MCF 10A (cell line): ENCODE results near the gene SPACDR. TPM values are rescaled to one million over a fixed set of nuclear protein-coding genes. Genes with fewer than 3 reads are reported as not detected.

Experiments
- BruUV-seq: library from RNA; stranded (reverse); fragments of 400-500 nt; replicated peaks from 2 replicates; lab custom pipeline; 2021; lab: Mats Ljungman, UMichigan
- CTCF ChIA-PET: fragments of 300-600 bp; sonication (Branson Sonifier 250); formaldehyde crosslinking; extraction: SDS; loops from one replicate; lab custom pipeline; 2021; ENCODE audit warnings: antibody characterized with exemption, inconsistent platforms; lab: Yijun Ruan, JAX
- POLR2A ChIA-PET: fragments of 300-600, 350-650 bp; sonication (Branson Sonifier 250); formaldehyde crosslinking; extraction: SDS; loops from one replicate; lab custom pipeline; 2020; ENCODE audit warnings: antibody characterized with exemption, inconsistent platforms; lab: Yijun Ruan, JAX
- DNase-seq: peaks from one replicate; pipeline ENCODE4 v3.0.0-alpha.2; 2018; ENCODE audit not compliant: unreplicated experiment
- H3K27ac Mint-ChIP-seq: one replicate; pipeline ENCODE4 v1.8.0; 2022; ENCODE audit warnings: mild to moderate bottlenecking, low read depth, mixed read lengths; ENCODE audit not compliant: unreplicated experiment
- H3K27me3 Mint-ChIP-seq: one replicate; pipeline ENCODE4 v1.8.0; 2022; ENCODE audit warnings: mixed read lengths; ENCODE audit not compliant: insufficient read depth, unreplicated experiment
- H3K36me3 Mint-ChIP-seq: one replicate; pipeline ENCODE4 v1.8.0; 2022; ENCODE audit warnings: mild to moderate bottlenecking, moderate library complexity, mixed read lengths; ENCODE audit not compliant: insufficient read depth, unreplicated experiment
- H3K4me1 Mint-ChIP-seq: one replicate; pipeline ENCODE4 v1.8.0; 2022; ENCODE audit warnings: mixed read lengths; ENCODE audit not compliant: insufficient read depth, unreplicated experiment
- H3K4me3 Mint-ChIP-seq: one replicate; pipeline ENCODE4 v1.8.0; 2022; ENCODE audit warnings: mild to moderate bottlenecking, moderate library complexity, mixed read lengths; ENCODE audit not compliant: unreplicated experiment
- H3K9me3 Mint-ChIP-seq: one replicate; pipeline ENCODE4 v1.8.0; 2022; ENCODE audit warnings: mixed read lengths; ENCODE audit not compliant: unreplicated experiment
- intact Hi-C: fragments of 100-400 bp; cut with micrococcal nuclease; formaldehyde crosslinking; loops from 2 replicates; pipeline ENCODE4 v1.14.1; 2022
- total RNA-seq: library from RNA; stranded (reverse); gene quantifications from 2 replicates; pipeline ENCODE4 v1.2.3, GENCODE V29; 2022
- TF ChIP-seq, protein P1 (sequence below): fragments of 200-600 bp; IDR thresholded peaks from one replicate; pipeline ENCODE4 v1.8.0; 2022; ENCODE audit warnings: antibody characterized with exemption, mild to moderate bottlenecking; ENCODE audit not compliant: unreplicated experiment

The SPACDR gene
- total RNA-seq, 1 experiment from 2014 or later: 0.49 TPM

DNA sequence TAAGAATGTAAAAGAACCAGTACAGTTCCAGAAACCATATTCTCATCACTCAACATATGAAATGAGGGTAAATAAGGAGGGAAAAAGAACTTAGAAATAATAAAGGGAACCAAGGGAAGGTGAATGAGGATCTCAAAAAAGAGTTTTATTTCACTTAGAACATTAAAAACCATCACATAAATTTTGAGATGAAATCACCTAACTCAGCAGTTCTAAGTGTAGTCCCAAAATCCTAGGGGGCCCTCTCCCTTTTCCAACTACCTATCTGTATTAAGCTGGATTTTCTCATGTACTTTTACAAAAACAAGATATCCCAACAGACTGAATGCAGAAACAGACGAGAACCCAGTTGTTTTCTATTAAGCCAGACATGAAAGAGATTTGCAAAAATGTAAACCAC lies 38.7 kb downstream of the SPACDR start:
- CTCF ChIA-PET: no interaction called here
- no peaks in the 10 kb centered on the region for H3K9me3 Mint-ChIP-seq

DNA sequence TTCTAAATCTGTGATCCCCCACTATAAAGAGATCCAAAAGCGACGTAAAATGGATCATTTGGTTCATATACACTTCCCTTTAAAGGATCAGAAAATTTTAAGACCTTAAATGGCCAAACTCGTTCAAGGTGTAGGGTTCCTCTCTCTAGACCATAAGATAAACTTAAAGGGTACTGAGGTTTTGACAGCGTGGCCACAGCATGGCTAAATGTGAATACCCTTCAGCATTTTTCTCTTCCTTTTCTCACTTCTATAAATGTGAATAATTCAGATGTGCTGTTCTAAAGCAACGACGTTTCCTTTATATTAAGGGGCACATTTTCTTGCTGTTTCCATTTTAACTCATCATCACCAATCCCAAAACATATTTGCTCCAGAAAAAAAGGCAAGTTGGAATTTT lies 40.7 kb downstream of the SPACDR start:
- Mint-ChIP-seq H3K27ac (no peak overlapping the region), H3K4me1 (peaks cover 5% of the 10 kb centered on the region), H3K4me3 (no peak overlapping the region), H3K36me3 (peaks cover 1% of the 10 kb centered on the region), H3K9me3 (no peaks in the 10 kb centered on the region), H3K27me3 (no peaks in the 10 kb centered on the region)
- TF ChIP-seq, protein P1, sequence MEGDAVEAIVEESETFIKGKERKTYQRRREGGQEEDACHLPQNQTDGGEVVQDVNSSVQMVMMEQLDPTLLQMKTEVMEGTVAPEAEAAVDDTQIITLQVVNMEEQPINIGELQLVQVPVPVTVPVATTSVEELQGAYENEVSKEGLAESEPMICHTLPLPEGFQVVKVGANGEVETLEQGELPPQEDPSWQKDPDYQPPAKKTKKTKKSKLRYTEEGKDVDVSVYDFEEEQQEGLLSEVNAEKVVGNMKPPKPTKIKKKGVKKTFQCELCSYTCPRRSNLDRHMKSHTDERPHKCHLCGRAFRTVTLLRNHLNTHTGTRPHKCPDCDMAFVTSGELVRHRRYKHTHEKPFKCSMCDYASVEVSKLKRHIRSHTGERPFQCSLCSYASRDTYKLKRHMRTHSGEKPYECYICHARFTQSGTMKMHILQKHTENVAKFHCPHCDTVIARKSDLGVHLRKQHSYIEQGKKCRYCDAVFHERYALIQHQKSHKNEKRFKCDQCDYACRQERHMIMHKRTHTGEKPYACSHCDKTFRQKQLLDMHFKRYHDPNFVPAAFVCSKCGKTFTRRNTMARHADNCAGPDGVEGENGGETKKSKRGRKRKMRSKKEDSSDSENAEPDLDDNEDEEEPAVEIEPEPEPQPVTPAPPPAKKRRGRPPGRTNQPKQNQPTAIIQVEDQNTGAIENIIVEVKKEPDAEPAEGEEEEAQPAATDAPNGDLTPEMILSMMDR: no peak
- no peak for DNase-seq
- POLR2A ChIA-PET: no interaction called here
- CTCF ChIA-PET: interaction anchor here (1.6 kb wide), 1 partner anchor 17 kb away, joined by 5 read pairs; no protein-coding TSS in a partner anchor
- no TSS peak for BruUV-seq
- intact Hi-C loops: no loop called here

More for the DNA sequence above, 38.7 kb downstream of the SPACDR start:
- Mint-ChIP-seq H3K4me1 (peaks cover 5% of the 10 kb centered on the region), H3K36me3 (peaks cover 18% of the 10 kb centered on the region), H3K27me3 (no peaks in the 10 kb centered on the region), H3K4me3 (no peak overlapping the region), H3K27ac (no peak overlapping the region)
- no TSS peak for BruUV-seq
- POLR2A ChIA-PET: interaction anchor here (0.8 to 1.3 kb wide), 2 partner anchors 11 to 255 kb away, joined by 3 to 4 read pairs; partner anchors contain the start of gene PPP1R35
- intact Hi-C loops: no loop called here
- no peak for DNase-seq
- TF ChIP-seq, protein P1: no peak

DNA sequence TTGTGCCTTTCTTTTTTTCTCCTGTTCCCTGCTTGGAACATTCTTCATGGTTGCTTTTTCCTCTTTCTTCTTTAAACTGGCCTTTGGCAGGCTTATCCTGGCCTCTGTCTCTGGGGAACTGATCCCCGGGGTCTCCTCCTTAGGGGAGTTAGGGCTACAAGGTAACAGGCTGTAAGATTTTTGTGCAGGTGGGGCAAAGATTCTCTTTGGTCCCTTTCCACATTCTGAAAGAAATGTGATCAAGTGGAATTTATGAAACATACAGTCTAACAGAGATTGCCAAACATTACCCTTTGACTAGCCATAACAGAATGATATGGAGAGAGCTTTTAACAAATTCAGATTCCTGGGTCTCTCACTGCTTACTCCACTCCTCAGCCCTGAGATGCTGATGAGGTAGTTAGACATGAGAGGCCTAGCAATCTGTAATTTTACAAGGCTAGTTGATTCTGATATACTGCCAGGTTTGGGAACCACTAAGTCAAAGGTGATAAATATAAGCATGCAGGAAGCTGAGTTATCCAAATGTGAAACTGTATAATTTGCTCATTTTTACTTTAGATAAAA lies 44.3 kb downstream of the SPACDR start:
- no peak for DNase-seq
- H3K27ac Mint-ChIP-seq: no peak overlapping the region
- no peaks in the 10 kb centered on the region for H3K27me3 Mint-ChIP-seq
- TF ChIP-seq, protein P1: no peak
- no TSS peak for BruUV-seq
- intact Hi-C loops: no loop called here
- CTCF ChIA-PET: no interaction called here
- POLR2A ChIA-PET: interaction anchor here (1.3 kb wide), 1 partner anchor 9 kb away, joined by 9 read pairs; the partner anchor contains the start of genes MEPCE and ZCWPW1
- no peak overlapping the region for H3K4me3 Mint-ChIP-seq
- H3K4me1 Mint-ChIP-seq: no peaks in the 10 kb centered on the region
- H3K9me3 Mint-ChIP-seq: no peaks in the 10 kb centered on the region
- H3K36me3 Mint-ChIP-seq: no peaks in the 10 kb centered on the region

DNA sequence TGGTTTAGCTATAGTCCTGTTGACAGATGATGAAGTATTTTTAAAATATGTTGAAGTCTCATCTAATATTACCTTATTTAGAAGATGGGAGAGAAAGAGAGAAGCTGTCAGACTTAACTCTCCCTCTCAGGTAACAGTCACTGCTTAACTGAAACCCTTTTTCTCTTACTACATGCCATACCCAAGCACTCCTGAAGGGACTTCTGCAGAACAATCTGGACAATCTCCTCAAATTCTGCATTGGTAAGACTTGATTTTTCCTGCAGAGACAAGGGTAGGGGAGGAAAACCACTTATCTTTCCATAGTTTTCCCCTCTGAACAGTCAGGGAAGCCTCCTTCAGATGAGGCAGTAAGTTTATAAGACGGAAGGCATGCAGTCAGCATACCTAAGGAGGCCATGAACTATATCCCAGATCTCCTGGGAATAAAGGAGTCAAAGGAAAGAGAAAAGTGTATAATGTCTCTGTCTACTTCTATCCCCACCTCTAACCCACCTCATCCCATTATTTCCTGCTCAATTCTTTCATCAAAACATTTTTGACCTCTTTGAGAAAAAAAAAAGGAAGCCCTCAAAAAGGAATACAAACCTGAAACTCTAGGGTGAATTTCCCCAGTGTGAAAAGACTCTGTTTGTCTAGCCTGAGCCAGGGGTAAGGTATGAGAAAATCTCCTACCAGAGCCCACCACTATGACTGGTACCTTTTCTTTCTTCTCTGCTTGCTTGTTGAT lies 45.0 kb downstream of the SPACDR start:
- Mint-ChIP-seq H3K9me3 (no peaks in the 10 kb centered on the region), H3K4me1 (no peaks in the 10 kb centered on the region), H3K4me3 (no peak overlapping the region), H3K36me3 (no peaks in the 10 kb centered on the region), H3K27me3 (no peaks in the 10 kb centered on the region), H3K27ac (no peak overlapping the region)
- TF ChIP-seq, protein P1: no peak
- intact Hi-C loops: no loop called here
- DNase-seq: no peak
- BruUV-seq: no TSS peak
- ChIA-PET POLR2A (interaction anchor here (0.6 to 1.3 kb wide), 2 partner anchors 9 to 556 kb away, joined by 3 to 9 read pairs; partner anchors contain the start of genes MEPCE and ZCWPW1), CTCF (interaction anchor here (0.8 kb wide), 1 partner anchor 12 kb away, joined by 4 read pairs; no protein-coding TSS in a partner anchor)
